GM12878 (cell line): ENCODE results near the gene SSBP4. TPM values are rescaled to one million over a fixed set of nuclear protein-coding genes. Genes with fewer than 3 reads are reported as not detected.

Experiments
- ATAC-seq: fragments of 200-7000 bp; cut with Tn5 transposase; 3 replicates; pipeline ENCODE4 v1.9.1; 2020; ENCODE audit warnings: mild to moderate bottlenecking, moderate library complexity
- BruUV-seq: library from RNA; stranded (reverse); fragments of 400-500 nt; replicated peaks from 2 replicates; lab custom pipeline; 2021; lab: Mats Ljungman, UMichigan
- CTCF ChIA-PET: fragments of 300-600 bp; sonication (Branson Sonifier 250); formaldehyde crosslinking; extraction: SDS; loops from one replicate; lab custom pipeline; 2021; ENCODE audit warnings: inconsistent platforms; lab: Yijun Ruan, JAX
- POLR2A ChIA-PET: fragments of 350-600 bp; formaldehyde crosslinking; extraction: SDS; loops from one replicate; lab custom pipeline; 2021; ENCODE audit warnings: inconsistent platforms; lab: Charles Lee
- RAD21 ChIA-PET: fragments of 300-600 bp; sonication (Branson Sonifier 250); formaldehyde crosslinking; loops from one replicate; lab custom pipeline; 2023; ENCODE audit warnings: antibody characterized with exemption; ENCODE audit not compliant: unreplicated experiment; lab: Charles Lee
- SMC1A ChIA-PET: fragments of 300-600 bp; sonication (Branson Sonifier 250); formaldehyde crosslinking; loops from one replicate; lab custom pipeline; 2023; ENCODE audit not compliant: unreplicated experiment, uncharacterized antibody; lab: Charles Lee
- DNase-seq: peaks from one replicate; pipeline ENCODE4 v3.0.0-alpha.2; 2011; ENCODE audit warnings: low read depth, low spot score
- FAIRE-seq: peaks from 3 replicates; lab custom pipeline; 2011; peaks lifted over from hg19 to GRCh38; lab: Jason Lieb, UNC
- H2AFZ ChIP-seq: 2 replicates; pipeline ENCODE4 v1.6.0; 2011; ENCODE audit warnings: low read depth, low read length, control low read depth; ENCODE audit not compliant: control insufficient read depth
- H3K27ac ChIP-seq: 2 replicates; pipeline ENCODE4 v1.5.1; 2011; ENCODE audit warnings: control low read depth; ENCODE audit not compliant: control insufficient read depth, insufficient read depth
- H3K27me3 ChIP-seq, 2 experiments: replicated peaks in 1 of 2; 2 replicates each; pipeline versions ENCODE4 v1.6.0 to v1.6.1; 2011; ENCODE audit warnings: low read length in 1 of 2; ENCODE audit not compliant: control insufficient read depth in 2 of 2, insufficient read depth in 2 of 2
- H3K36me3 ChIP-seq, 2 experiments: 2 replicates each; pipeline ENCODE4 v1.5.1; 2011; ENCODE audit warnings: low read length in 1 of 2; ENCODE audit not compliant: control insufficient read depth in 2 of 2, insufficient read depth in 2 of 2
- H3K4me1 ChIP-seq: 2 replicates; pipeline ENCODE4 v1.6.1; 2011; ENCODE audit warnings: mild to moderate bottlenecking, low read length, moderate library complexity, mixed read lengths; ENCODE audit not compliant: control insufficient read depth, insufficient read depth
- H3K4me2 ChIP-seq: 2 replicates; pipeline ENCODE4 v1.6.0; 2011; ENCODE audit warnings: control low read depth; ENCODE audit not compliant: control insufficient read depth, insufficient read depth
- H3K4me3 ChIP-seq: fragments of 200-600 bp; sonication (generic); 2 replicates; pipeline ENCODE4 v1.5.1; 2016
- H3K79me2 ChIP-seq: 2 replicates; pipeline ENCODE4 v1.6.0; 2011; ENCODE audit warnings: low read length; ENCODE audit not compliant: control insufficient read depth, insufficient read depth
- H3K9ac ChIP-seq: 2 replicates; pipeline ENCODE4 v1.8.0; 2011; ENCODE audit warnings: low read length, control low read depth, mixed read lengths; ENCODE audit not compliant: control insufficient read depth, insufficient read depth
- H3K9me3 ChIP-seq: replicated peaks from 3 replicates; pipeline ENCODE4 v1.5.1; 2011; ENCODE audit warnings: mild to moderate bottlenecking, low read length; ENCODE audit not compliant: control insufficient read depth, insufficient read depth
- H4K20me1 ChIP-seq: 2 replicates; pipeline ENCODE4 v1.6.0; 2011; ENCODE audit not compliant: control insufficient read depth, insufficient read depth
- BMI1 ChIP-seq: fragments of 450-650 bp; IDR thresholded peaks from 2 replicates; pipeline ENCODE4 v1.6.1; 2016; ENCODE audit warnings: mild to moderate bottlenecking, moderate library complexity, borderline replicate concordance
- KDM1A ChIP-seq: fragments of 200-600 bp; sonication (generic); IDR thresholded peaks from 2 replicates; pipeline ENCODE4 v1.6.1; 2016; ENCODE audit warnings: borderline replicate concordance
- NFIC ChIP-seq: IDR thresholded peaks from 2 replicates; pipeline ENCODE4 v1.6.1; 2012; ENCODE audit warnings: low read depth, mild to moderate bottlenecking, inconsistent platforms, low read length, moderate library complexity
- POLR2A ChIP-seq: IDR thresholded peaks from 2 replicates; pipeline ENCODE4 v1.6.1; 2011; ENCODE audit warnings: low read depth, mild to moderate bottlenecking, low read length
- RFX5 ChIP-seq: IDR thresholded peaks from 2 replicates; pipeline ENCODE4 v1.6.1; 2011; ENCODE audit warnings: low read depth, low read length, improper control_type of control experiment
- TCF3 ChIP-seq: IDR thresholded peaks from 2 replicates; pipeline ENCODE4 v1.6.1; 2012; ENCODE audit warnings: low read depth, mild to moderate bottlenecking, low read length, borderline replicate concordance; ENCODE audit not compliant: insufficient read depth
- USF2 ChIP-seq: IDR thresholded peaks from 2 replicates; pipeline ENCODE4 v1.6.1; 2011; ENCODE audit warnings: low read depth, low read length, improper control_type of control experiment, borderline replicate concordance
- ZNF592 ChIP-seq: fragments of 450-650 bp; IDR thresholded peaks from 2 replicates; pipeline ENCODE4 v1.6.1; 2017; ENCODE audit warnings: mild to moderate bottlenecking, moderate library complexity
- WGBS: methylation state at CpG from one replicate; pipeline ENCODE4 v1.1.6; 2016; ENCODE audit warnings: low lambda C conversion rate; ENCODE audit not compliant: insufficient replicate concordance, insufficient coverage; ENCODE audit errors: missing lambda C conversion rate; 5-methylcytosine and 5-hydroxymethylcytosine counted together
- in situ Hi-C: fragments of 300-500 bp; cut with MboI; formaldehyde crosslinking; loops from 9 replicates; pipeline ENCODE4 v1.14.3; 2018; ENCODE audit warnings: mixed read lengths
- intact Hi-C: fragments of 100-400 bp; cut with micrococcal nuclease; formaldehyde crosslinking; loops from one replicate; pipeline ENCODE4 v1.14.2; 2022; ENCODE audit not compliant: unreplicated experiment
- polyA plus RNA-seq, 11 experiments: library from polyadenylated mRNA; depleted of rRNA in 4 of 11; unstranded in 6 of 11; stranded (reverse) in 5 of 11; fragments of >200 nt; fragmentation: Nextera tagmentation in 4 of 11; fragmentation: Illumina TruSeq in 1 of 11; extraction: Ambion mirVana in 4 of 11; extraction: Trizol in 1 of 11; gene quantifications; 1 replicate in 1 of 11; 2 replicates in 10 of 11; pipeline versions ENCODE4 v1.2.1 to v1.2.3, GENCODE V29; 2011 to 2016; ENCODE audit warnings: inconsistent platforms in 2 of 11, missing spikeins in 2 of 11, low read depth in 1 of 11
- total RNA-seq, 4 experiments: library from RNA; depleted of rRNA in 3 of 4; stranded (reverse); fragments of >200 nt in 3 of 4; fragmentation: Illumina TruSeq in 1 of 4; extraction: Trizol in 1 of 4; gene quantifications; 2 replicates each; pipeline versions ENCODE4 v1.2.1 to v1.2.3, GENCODE V29; 2013 to 2021
- TF ChIP-seq, protein P1 (sequence below), 3 experiments: IDR thresholded peaks in 2 of 3; conservative IDR thresholded peaks in 1 of 3; 2 replicates each; pipeline ENCODE4 v1.5.1; 2011; ENCODE audit warnings: low read depth in 3 of 3, low read length in 3 of 3, mild to moderate bottlenecking in 3 of 3, control low read depth in 2 of 3, moderate library complexity in 2 of 3, inconsistent platforms in 1 of 3, mixed read lengths in 1 of 3; ENCODE audit not compliant: control insufficient read depth in 2 of 3, insufficient read depth in 1 of 3; ENCODE audit errors: extremely low read depth in 1 of 3

SSBP4 gene
- total and polyA plus RNA-seq, 10 of the 15 experiments (the other 5 are each of a cell fraction or from before 2014, with no cell fraction given) = 0.37 to 150 (median 38.9) TPM

DNA sequence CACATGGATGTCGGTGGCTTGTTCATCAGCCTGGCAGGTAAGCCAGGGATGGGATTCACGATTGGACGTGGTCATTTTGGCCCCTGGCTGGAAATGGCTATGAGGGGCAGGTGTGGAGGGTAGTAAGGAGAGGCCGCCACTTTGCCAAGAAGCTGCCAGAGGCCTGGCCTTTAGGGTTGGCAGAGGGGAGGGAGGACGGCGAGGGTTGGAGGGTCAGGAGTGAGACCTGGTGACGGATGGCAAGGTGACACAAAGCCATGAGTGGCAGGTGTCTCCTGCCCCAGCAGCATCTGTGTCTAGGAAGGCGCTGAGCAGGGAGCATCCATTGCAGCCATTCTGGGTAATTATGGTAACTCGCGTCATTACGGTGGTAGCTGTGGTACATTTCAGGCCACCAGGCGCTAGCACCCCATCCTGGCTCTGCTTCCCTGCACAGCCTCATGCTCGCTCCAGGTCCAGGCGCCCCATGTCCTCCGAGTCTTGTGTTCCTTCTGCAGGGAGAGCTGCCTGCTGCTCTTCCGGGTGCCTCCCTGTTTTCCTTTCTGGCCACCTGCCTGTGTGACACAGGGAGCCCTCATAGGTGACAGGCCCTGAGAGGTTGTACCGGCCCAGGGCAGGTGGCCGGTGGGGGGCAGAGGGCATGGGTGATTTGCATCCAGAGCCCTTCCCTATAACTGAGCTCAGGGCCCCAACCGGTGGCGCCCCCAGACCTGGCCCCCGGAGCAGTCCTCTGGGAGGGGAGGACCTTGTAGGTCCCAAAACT is 4.2 kb downstream of the SSBP4 start:
- Histone ChIP-seq H3K4me3 (no peak overlapping the region), H3K9ac (peak overlapping the region; percentile 31)
- no peak for FAIRE-seq

More for the DNA sequence above, 4.2 kb downstream of the SSBP4 start:
- Histone ChIP-seq H3K27ac (peak overlapping the region; percentile 51; the same call in 1 of the 2 replicates), H4K20me1 (no peaks in the 10 kb centered on the region), H2AFZ (no peak overlapping the region), H3K27me3 (no peaks in the 10 kb centered on the region), H3K4me2 (peak overlapping the region; percentile 39), H3K9me3 (no peaks in the 10 kb centered on the region), H3K36me3 (peaks cover 0 to 5% of the 10 kb centered on the region in 2 experiments; a peak in 2 of 4 replicates), H3K79me2 (peaks cover 59% of the 10 kb centered on the region), H3K4me1 (peaks cover 32% of the 10 kb centered on the region)
- in situ Hi-C loops = no loop called here
- TF ChIP-seq NFIC = no peak
- peak; percentile 39 for TF ChIP-seq POLR2A
- TF ChIP-seq RFX5 = no peak
- no peak for TF ChIP-seq BMI1
- no peak for TF ChIP-seq TCF3
- no peak for TF ChIP-seq ZNF592
- TF ChIP-seq KDM1A = no peak
- TF ChIP-seq USF2 = no peak
- TF ChIP-seq, protein P1, sequence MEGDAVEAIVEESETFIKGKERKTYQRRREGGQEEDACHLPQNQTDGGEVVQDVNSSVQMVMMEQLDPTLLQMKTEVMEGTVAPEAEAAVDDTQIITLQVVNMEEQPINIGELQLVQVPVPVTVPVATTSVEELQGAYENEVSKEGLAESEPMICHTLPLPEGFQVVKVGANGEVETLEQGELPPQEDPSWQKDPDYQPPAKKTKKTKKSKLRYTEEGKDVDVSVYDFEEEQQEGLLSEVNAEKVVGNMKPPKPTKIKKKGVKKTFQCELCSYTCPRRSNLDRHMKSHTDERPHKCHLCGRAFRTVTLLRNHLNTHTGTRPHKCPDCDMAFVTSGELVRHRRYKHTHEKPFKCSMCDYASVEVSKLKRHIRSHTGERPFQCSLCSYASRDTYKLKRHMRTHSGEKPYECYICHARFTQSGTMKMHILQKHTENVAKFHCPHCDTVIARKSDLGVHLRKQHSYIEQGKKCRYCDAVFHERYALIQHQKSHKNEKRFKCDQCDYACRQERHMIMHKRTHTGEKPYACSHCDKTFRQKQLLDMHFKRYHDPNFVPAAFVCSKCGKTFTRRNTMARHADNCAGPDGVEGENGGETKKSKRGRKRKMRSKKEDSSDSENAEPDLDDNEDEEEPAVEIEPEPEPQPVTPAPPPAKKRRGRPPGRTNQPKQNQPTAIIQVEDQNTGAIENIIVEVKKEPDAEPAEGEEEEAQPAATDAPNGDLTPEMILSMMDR (IDR thresholded peaks at IDR 0.05 in 2 of 3, conservative IDR thresholded peaks at IDR 0.05 in 1 of 3; ENCODE audit: control insufficient read depth in 2 of 3, extremely low read depth in 1 of 3, insufficient read depth in 1 of 3, low read depth in 3 of 3, low read length in 3 of 3) = no peak
- CTCF ChIA-PET = no interaction called here
- 92% methylated on average over 19 of the region's 21 CpGs for WGBS
- POLR2A ChIA-PET = no interaction called here
- RAD21 ChIA-PET = interaction anchor here (0.7 to 1.2 kb wide), 2 partner anchors 28 to 121 kb away, joined by 3 read pairs; no protein-coding TSS in a partner anchor
- intact Hi-C loops = no loop called here
- no TSS peak for BruUV-seq
- ATAC-seq (no peak), DNase-seq (no peak)
- SMC1A ChIA-PET = no interaction called here
